HCT116 (cell line): ENCODE measurements around the gene KRTAP2-2. TPM values are rescaled to one million over a fixed set of nuclear protein-coding genes. Genes with fewer than 3 reads are reported as not detected.

ENCODE experiments used
- ATAC-seq: fragments of 200-7000 bp; cut with Tn5 transposase; 2 replicates; pipeline ENCODE4 v1.9.1; 2020; ENCODE audit warnings: mild to moderate bottlenecking, moderate library complexity
- BruUV-seq: library from RNA; stranded (reverse); fragments of 400-500 nt; replicated peaks from 2 replicates; lab custom pipeline; 2021; lab: Mats Ljungman, UMichigan
- CTCF ChIA-PET: fragments of 300-600 bp; sonication (Branson Sonifier 250); formaldehyde crosslinking; loops from one replicate; lab custom pipeline; 2021; ENCODE audit warnings: antibody characterized with exemption; lab: Charles Lee
- POLR2A ChIA-PET: fragments of 300-600, 350-600 bp; sonication (Branson Sonifier 250); formaldehyde crosslinking; loops from one replicate; lab custom pipeline; 2021; ENCODE audit warnings: antibody characterized with exemption; lab: Charles Lee
- RAD21 ChIA-PET, 2 experiments: fragments of 300-600 bp; sonication (Branson Sonifier 250); formaldehyde crosslinking; loops; one replicate each; lab custom pipeline; 2023; ENCODE audit warnings: low total read pairs in 2 of 2; ENCODE audit not compliant: uncharacterized antibody in 2 of 2, unreplicated experiment in 2 of 2, low non-redundant PET in 1 of 2; lab: Charles Lee
- DNase-seq: peaks from one replicate; pipeline ENCODE4 v3.0.0-alpha.2; 2010; ENCODE audit warnings: low read depth, low spot score
- H2AFZ ChIP-seq: fragments of 200-600 bp; shearing (Covaris generic), sonication (generic); 2 replicates; pipeline ENCODE4 v1.6.1; 2017; ENCODE audit warnings: low read depth, mixed run types, mixed read lengths, antibody characterized with exemption, low read length; ENCODE audit not compliant: poor library complexity, severe bottlenecking
- H3K27ac ChIP-seq: 2 replicates; pipeline ENCODE4 v1.5.1; 2012; ENCODE audit warnings: low read depth, low read length
- H3K27me3 ChIP-seq: fragments of 200-600 bp; sonication (generic); 2 replicates; pipeline ENCODE4 v1.6.1; 2016; ENCODE audit warnings: mixed run types, low read length, mixed read lengths; ENCODE audit not compliant: insufficient read depth
- H3K36me3 ChIP-seq, 2 experiments: fragments of 200-500 bp in 1 of 2; fragments of 200-600 bp in 1 of 2; sonication (Bioruptor generic) in 1 of 2; sonication (generic) in 1 of 2; 2 replicates each; pipeline versions ENCODE4 v1.5.1 to v1.6.1; 2014 to 2016; ENCODE audit warnings: low read length in 2 of 2, inconsistent platforms in 1 of 2, mixed read lengths in 1 of 2, mixed run types in 1 of 2; ENCODE audit not compliant: insufficient read depth in 2 of 2, control insufficient read depth in 1 of 2
- H3K4me1 ChIP-seq, 2 experiments: fragments of 200-600 bp in 1 of 2; sonication (generic) in 1 of 2; 2 replicates each; pipeline versions ENCODE4 v1.5.1 to v1.6.1; 2012 to 2017; ENCODE audit warnings: low read length in 2 of 2, inconsistent platforms in 1 of 2, mild to moderate bottlenecking in 1 of 2, mixed read lengths in 1 of 2, mixed run types in 1 of 2, moderate library complexity in 1 of 2; ENCODE audit not compliant: insufficient read depth in 2 of 2, control insufficient read depth in 1 of 2
- H3K4me2 ChIP-seq: fragments of 200-600 bp; sonication (generic); 2 replicates; pipeline ENCODE4 v1.6.1; 2017; ENCODE audit warnings: mixed run types, low read length, mixed read lengths
- H3K4me3 ChIP-seq, 2 experiments: fragments of 200-600 bp in 1 of 2; sonication (generic) in 1 of 2; replicated peaks in 1 of 2; 2 replicates each; pipeline ENCODE4 v1.5.1; 2011 to 2016; ENCODE audit warnings: low read length in 2 of 2, control low read depth in 1 of 2, low read depth in 1 of 2, mild to moderate bottlenecking in 1 of 2, mixed read lengths in 1 of 2, mixed run types in 1 of 2
- H3K79me2 ChIP-seq: fragments of 200-600 bp; sonication (generic); 2 replicates; pipeline ENCODE4 v1.6.1; 2017; ENCODE audit warnings: mild to moderate bottlenecking, mixed run types, low read length, moderate library complexity, mixed read lengths; ENCODE audit not compliant: insufficient read depth
- H3K9ac ChIP-seq: fragments of 200-600 bp; sonication (generic); 2 replicates; pipeline ENCODE4 v1.6.1; 2016; ENCODE audit warnings: low read length, mixed read lengths
- H3K9me2 ChIP-seq: fragments of 200-600 bp; sonication (generic), shearing (Covaris generic); 2 replicates; pipeline ENCODE4 v1.6.1; 2017; ENCODE audit warnings: mixed run types, mild to moderate bottlenecking, moderate library complexity; ENCODE audit not compliant: insufficient read depth
- H3K9me3 ChIP-seq, 2 experiments: fragments of 200-500 bp in 1 of 2; fragments of 200-600 bp in 1 of 2; sonication (Bioruptor generic) in 1 of 2; sonication (generic) in 1 of 2; 2 replicates each; pipeline ENCODE4 v1.6.1; 2014 to 2017; ENCODE audit warnings: low read length in 2 of 2, mixed read lengths in 2 of 2, inconsistent platforms in 1 of 2, low read depth in 1 of 2, mild to moderate bottlenecking in 1 of 2, mixed run types in 1 of 2, moderate library complexity in 1 of 2; ENCODE audit not compliant: control insufficient read depth in 1 of 2, insufficient read depth in 1 of 2
- H4K20me1 ChIP-seq: fragments of 200-600 bp; sonication (generic), shearing (Covaris generic); 2 replicates; pipeline ENCODE4 v1.6.1; 2017; ENCODE audit warnings: mixed run types, mild to moderate bottlenecking, moderate library complexity; ENCODE audit not compliant: insufficient read depth
- CTCF ChIP-seq, 3 experiments: fragments of 200-600 bp in 1 of 3; sonication (generic) in 1 of 3; IDR thresholded peaks in 2 of 3; conservative IDR thresholded peaks in 1 of 3; 2 replicates each; pipeline ENCODE4 v1.5.1; 2012 to 2017; ENCODE audit warnings: low read depth in 2 of 3, low read length in 2 of 3, antibody characterized with exemption in 1 of 3, borderline replicate concordance in 1 of 3, control low read depth in 1 of 3, mild to moderate bottlenecking in 1 of 3, mixed read lengths in 1 of 3, mixed run types in 1 of 3, moderate library complexity in 1 of 3; ENCODE audit not compliant: insufficient read depth in 1 of 3
- EGR1 ChIP-seq: IDR thresholded peaks from 2 replicates; pipeline ENCODE4 v1.6.1; 2012; ENCODE audit warnings: low read depth
- ELF1 ChIP-seq: IDR thresholded peaks from 2 replicates; pipeline ENCODE4 v1.6.1; 2012; ENCODE audit warnings: low read depth, borderline replicate concordance
- EZH2 ChIP-seq: fragments of 200-600 bp; sonication (generic); IDR thresholded peaks from 2 replicates; pipeline ENCODE4 v1.6.1; 2017; ENCODE audit warnings: antibody characterized with exemption, mixed run types
- EZH2phosphoT487 ChIP-seq: fragments of 200-600 bp; IDR thresholded peaks from 2 replicates; pipeline ENCODE4 v1.6.1; 2018; ENCODE audit warnings: antibody characterized with exemption, borderline replicate concordance
- FOSL1 ChIP-seq: IDR thresholded peaks from 2 replicates; pipeline ENCODE4 v1.6.1; 2012; ENCODE audit warnings: low read depth
- JUND ChIP-seq: IDR thresholded peaks from 2 replicates; pipeline ENCODE4 v1.6.1; 2012
- POLR2AphosphoS5 ChIP-seq: IDR thresholded peaks from 2 replicates; pipeline ENCODE4 v1.6.1; 2011; ENCODE audit warnings: mild to moderate bottlenecking, low read depth, low read length, moderate library complexity
- SIN3A ChIP-seq: IDR thresholded peaks from 2 replicates; pipeline ENCODE4 v1.6.1; 2012; ENCODE audit warnings: low read depth
- SP1 ChIP-seq: IDR thresholded peaks from 2 replicates; pipeline ENCODE4 v1.6.1; 2012; ENCODE audit warnings: low read depth
- SRF ChIP-seq: IDR thresholded peaks from 2 replicates; pipeline ENCODE4 v1.6.1; 2012; ENCODE audit warnings: low read depth
- TCF7L2 ChIP-seq: IDR thresholded peaks from 2 replicates; pipeline ENCODE4 v1.7.0; 2011; ENCODE audit warnings: borderline replicate concordance, inconsistent platforms; ENCODE audit not compliant: insufficient read depth, insufficient read length; ENCODE audit errors: extremely low read depth
- YY1 ChIP-seq: IDR thresholded peaks from 2 replicates; pipeline ENCODE4 v1.6.1; 2011; ENCODE audit warnings: low read length, low read depth, moderate library complexity, mild to moderate bottlenecking; ENCODE audit not compliant: insufficient replicate concordance; ENCODE audit errors: extremely low read depth
- intact Hi-C: fragments of 100-400 bp; cut with micrococcal nuclease; formaldehyde crosslinking; loops from 2 replicates; pipeline ENCODE4 v1.10.0; 2022
- total RNA-seq: library from RNA; stranded (reverse); gene quantifications from one replicate; pipeline ENCODE4 v1.2.1, GENCODE V29; 2021; ENCODE audit not compliant: unreplicated experiment
- TF ChIP-seq, protein P1 (sequence below): IDR thresholded peaks from 2 replicates; pipeline ENCODE4 v1.6.1; 2012

The KRTAP2-2 gene
- total RNA-seq, 1 experiment from 2014 or later: 1.2 TPM

- POLR2A ChIA-PET: no interaction called here
- RAD21 ChIA-PET: no interaction called here
- Histone ChIP-seq H3K27ac (peak overlapping the region; percentile 62), H3K4me1 (peaks cover under 1 to 61% of the 10 kb centered on the region in 2 experiments; a peak in 3 of 4 replicates), H3K4me3 (no peak overlapping the region), H3K4me2 (no peak overlapping the region), H4K20me1 (no peaks in the 10 kb centered on the region), H3K79me2 (peaks cover 38% of the 10 kb centered on the region), H3K9ac (no peak overlapping the region), H3K9me3 (no peaks in the 10 kb centered on the region; a peak in 1 of 4 replicates), H3K36me3 (peaks cover 0 to 74% of the 10 kb centered on the region in 2 experiments; a peak in 2 of 4 replicates), H3K27me3 (no peaks in the 10 kb centered on the region), H2AFZ (no peak overlapping the region), H3K9me2 (no peaks in the 10 kb centered on the region)
- TF ChIP-seq, protein P1, sequence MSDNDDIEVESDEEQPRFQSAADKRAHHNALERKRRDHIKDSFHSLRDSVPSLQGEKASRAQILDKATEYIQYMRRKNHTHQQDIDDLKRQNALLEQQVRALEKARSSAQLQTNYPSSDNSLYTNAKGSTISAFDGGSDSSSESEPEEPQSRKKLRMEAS: peak; percentile 25; the same call in 1 of the 2 replicates
- TF ChIP-seq TCF7L2 (peak; percentile 93), POLR2AphosphoS5 (peak; percentile 42; the same call in 1 of the 2 replicates), ELF1 (no peak)
- ATAC-seq (peak; percentile 34), DNase-seq (no peak)
- intact Hi-C loops: no loop called here
- no TSS peak for BruUV-seq
- CTCF ChIA-PET: no interaction called here
Observed at GRCh38 chr17:41071606-41072360, 16.8 kb upstream of the KRTAP2-2 start.

DNA sequence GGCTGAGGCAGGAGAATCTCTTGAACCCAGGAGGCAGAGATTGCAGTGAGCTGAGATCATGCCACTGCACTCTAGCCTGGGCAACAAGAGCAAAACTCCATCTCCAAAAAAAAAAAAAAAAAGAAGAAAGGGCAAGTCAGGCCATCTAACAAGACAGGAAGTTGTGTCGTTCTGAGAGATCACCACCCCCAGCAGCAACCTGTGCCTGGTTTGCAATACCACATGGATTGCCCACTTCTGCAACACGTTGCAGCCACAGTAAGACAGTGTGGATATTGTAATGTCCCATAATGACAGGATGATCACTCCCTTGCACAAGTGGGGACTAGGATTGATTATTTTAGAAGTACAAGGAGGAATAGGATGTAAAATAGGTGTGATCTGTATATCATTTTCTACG lies 14.0 kb upstream of the KRTAP2-2 start:
- ChIA-PET RAD21 (no interaction called here), POLR2A (no interaction called here), CTCF (no interaction called here)
- Histone ChIP-seq H3K4me1 (peaks cover 9 to 69% of the 10 kb centered on the region in 2 experiments), H3K9me3 (no peaks in the 10 kb centered on the region; a peak in 1 of 4 replicates), H3K4me2 (no peak overlapping the region), H3K36me3 (peaks cover 0 to 51% of the 10 kb centered on the region in 2 experiments; a peak in 2 of 4 replicates), H3K9ac (no peak overlapping the region), H2AFZ (no peak overlapping the region), H3K9me2 (no peaks in the 10 kb centered on the region), H3K79me2 (peaks cover 10% of the 10 kb centered on the region), H3K27me3 (no peaks in the 10 kb centered on the region), H4K20me1 (no peaks in the 10 kb centered on the region), H3K4me3 (no peak overlapping the region), H3K27ac (no peak overlapping the region)
- DNase-seq (no peak), ATAC-seq (no peak)
- intact Hi-C loops: no loop called here
- no TSS peak for BruUV-seq
- TF ChIP-seq EGR1 (no peak), YY1 (no peak), SIN3A (no peak), CTCF (IDR thresholded peaks at IDR 0.05 in 2 of 3, conservative IDR thresholded peaks at IDR 0.05 in 1 of 3; ENCODE audit: borderline replicate concordance in 1 of 3, insufficient read depth in 1 of 3, low read depth in 2 of 3, low read length in 2 of 3) (no peak), TCF7L2 (no peak), EZH2 (no peak), SP1 (no peak), JUND (no peak; the same call in 1 of the 2 replicates), SRF (no peak), EZH2phosphoT487 (no peak), FOSL1 (no peak)
